ENCODE results near the gene USP12. TPM values are rescaled to one million over a fixed set of nuclear protein-coding genes. Genes with fewer than 3 reads are reported as not detected.
"Not testable (repeated sequence)": the region's sequence is repeated elsewhere in the genome, so short reads cannot be mapped to it uniquely, and the experiment has no call there.

Gene USP12
- total RNA-seq, 1 experiment from 2014 or later = 26.1 TPM

DNA sequence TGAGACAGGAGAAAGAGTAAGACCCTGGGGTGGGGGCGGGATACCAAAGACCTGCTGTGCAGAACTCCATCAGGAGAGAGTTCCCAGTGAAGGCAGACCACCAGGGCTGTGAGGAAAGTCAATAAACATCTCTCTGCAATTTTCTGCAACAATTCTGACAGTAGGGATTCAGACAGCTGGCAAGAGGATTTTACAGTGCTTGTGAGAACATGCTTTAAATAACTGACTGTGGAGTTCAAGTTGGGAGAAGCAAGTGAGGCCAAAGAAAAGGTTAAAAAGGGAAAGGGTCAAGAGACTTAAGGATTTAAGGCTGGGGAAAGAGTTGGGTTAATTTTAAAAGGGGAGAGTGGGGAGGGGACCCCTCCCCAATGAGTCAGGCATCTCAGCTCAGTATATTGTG is 98.4 kb downstream of the USP12 start:
- peaks cover 28% of the 10 kb centered on the region for H3K4me1 Mint-ChIP-seq
- no peak for DNase-seq (ENCODE audit: low spot score)
- TF ChIP-seq ZSCAN18 (CRISPR knock-in tag; IDR thresholded peaks at IDR 0.05) (no peak), ZNF138 (CRISPR knock-in tag; conservative IDR thresholded peaks at IDR 0.05) (no peak), IRF2 (CRISPR knock-in tag; IDR thresholded peaks at IDR 0.05; ENCODE audit: borderline replicate concordance, low read depth) (no peak), ARID4B (CRISPR knock-in tag; IDR thresholded peaks at IDR 0.05; ENCODE audit: borderline replicate concordance) (no peak)
- ATAC-seq = no peak; the same call in 1 of the 2 replicates
- peaks cover 4% of the 10 kb centered on the region for H3K9me3 Mint-ChIP-seq
- H3K36me3 Mint-ChIP-seq = peaks cover 17% of the 10 kb centered on the region
- H3K27me3 Mint-ChIP-seq (ENCODE audit: low read depth) = no peaks in the 10 kb centered on the region
- peak overlapping the region; percentile 78 for H3K27ac Mint-ChIP-seq
- POLR2A ChIA-PET = interaction anchor here (0.6 kb wide), 1 partner anchor 67 kb away, joined by 3 read pairs; no protein-coding TSS in a partner anchor
- no peak overlapping the region for H3K4me3 Mint-ChIP-seq
- CTCF ChIA-PET = no interaction called here

DNA sequence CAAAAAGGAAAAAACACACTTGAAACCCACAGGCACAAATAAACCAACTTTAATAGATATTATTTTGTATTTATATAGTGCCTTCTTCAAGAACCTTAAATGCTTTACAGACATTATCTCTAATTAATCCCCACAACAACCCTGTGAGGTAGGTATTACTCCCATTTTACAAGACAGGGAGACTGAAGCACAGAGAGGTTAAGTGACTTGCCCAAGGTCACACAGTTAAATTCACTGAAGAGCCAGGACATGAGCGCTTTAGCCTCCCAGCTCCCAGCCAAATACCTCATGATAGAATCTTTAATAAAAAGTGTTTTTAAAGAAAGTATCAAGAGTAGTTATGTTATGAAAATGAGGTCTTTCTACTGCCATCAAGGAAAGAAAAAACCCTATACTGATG is 105.5 kb downstream of the USP12 start:
- H3K27me3 Mint-ChIP-seq (ENCODE audit: low read depth); H3K4me3 Mint-ChIP-seq; H3K27ac Mint-ChIP-seq; POLR2A ChIA-PET; H3K4me1 Mint-ChIP-seq; ATAC-seq; DNase-seq (ENCODE audit: low spot score): not testable (repeated sequence)
- Mint-ChIP-seq H3K9me3 (peaks cover 11% of the 10 kb centered on the region), H3K36me3 (peaks cover 14% of the 10 kb centered on the region)
- CTCF ChIA-PET = interaction anchor here (0.6 kb wide), 1 partner anchor 174 kb away, joined by 3 read pairs; no protein-coding TSS in a partner anchor

DNA sequence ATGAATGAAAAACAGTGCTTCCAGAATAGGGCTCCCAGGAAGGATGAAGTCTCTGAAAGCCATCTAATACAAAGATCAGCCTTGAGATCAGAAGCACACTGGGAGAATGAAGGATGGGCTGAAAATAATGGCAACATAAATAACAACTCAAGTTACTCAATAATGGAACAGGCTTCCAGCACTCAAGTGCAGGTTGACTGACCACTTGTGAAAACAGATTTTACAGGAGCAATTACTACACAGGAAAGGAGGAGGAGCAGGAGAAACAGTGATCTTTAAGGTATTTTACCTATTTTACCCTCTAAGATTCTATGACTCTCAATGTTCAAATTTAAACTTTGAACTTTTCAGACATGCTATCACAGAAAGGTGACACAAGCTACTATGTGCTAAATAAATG is 106.0 kb downstream of the USP12 start:
- Mint-ChIP-seq H3K27ac (peak overlapping the region; percentile 89), H3K4me1 (peaks cover 8% of the 10 kb centered on the region), H3K9me3 (peaks cover 11% of the 10 kb centered on the region), H3K36me3 (peaks cover 14% of the 10 kb centered on the region), H3K27me3 (ENCODE audit: low read depth) (no peaks in the 10 kb centered on the region), H3K4me3 (no peak overlapping the region)
- no peak for TF ChIP-seq USF2 (CRISPR knock-in tag; IDR thresholded peaks at IDR 0.05)
- no peak for TF ChIP-seq ZNF416 (CRISPR knock-in tag; IDR thresholded peaks at IDR 0.05)
- no peak for TF ChIP-seq GRHL2 (CRISPR knock-in tag; IDR thresholded peaks at IDR 0.05; ENCODE audit: insufficient replicate concordance, severe bottlenecking)
- TF ChIP-seq ZNF317 (CRISPR knock-in tag; IDR thresholded peaks at IDR 0.05; ENCODE audit: borderline replicate concordance, low read depth) = no peak
- TF ChIP-seq FOXK1 (CRISPR knock-in tag; IDR thresholded peaks at IDR 0.05) = no peak
- no peak for TF ChIP-seq GTF2I (CRISPR knock-in tag; conservative IDR thresholded peaks at IDR 0.05)
- no peak for TF ChIP-seq ZNF671 (CRISPR knock-in tag; IDR thresholded peaks at IDR 0.05)
- TF ChIP-seq TEAD4 (CRISPR knock-in tag; IDR thresholded peaks at IDR 0.05) = no peak
- TF ChIP-seq, protein P1, sequence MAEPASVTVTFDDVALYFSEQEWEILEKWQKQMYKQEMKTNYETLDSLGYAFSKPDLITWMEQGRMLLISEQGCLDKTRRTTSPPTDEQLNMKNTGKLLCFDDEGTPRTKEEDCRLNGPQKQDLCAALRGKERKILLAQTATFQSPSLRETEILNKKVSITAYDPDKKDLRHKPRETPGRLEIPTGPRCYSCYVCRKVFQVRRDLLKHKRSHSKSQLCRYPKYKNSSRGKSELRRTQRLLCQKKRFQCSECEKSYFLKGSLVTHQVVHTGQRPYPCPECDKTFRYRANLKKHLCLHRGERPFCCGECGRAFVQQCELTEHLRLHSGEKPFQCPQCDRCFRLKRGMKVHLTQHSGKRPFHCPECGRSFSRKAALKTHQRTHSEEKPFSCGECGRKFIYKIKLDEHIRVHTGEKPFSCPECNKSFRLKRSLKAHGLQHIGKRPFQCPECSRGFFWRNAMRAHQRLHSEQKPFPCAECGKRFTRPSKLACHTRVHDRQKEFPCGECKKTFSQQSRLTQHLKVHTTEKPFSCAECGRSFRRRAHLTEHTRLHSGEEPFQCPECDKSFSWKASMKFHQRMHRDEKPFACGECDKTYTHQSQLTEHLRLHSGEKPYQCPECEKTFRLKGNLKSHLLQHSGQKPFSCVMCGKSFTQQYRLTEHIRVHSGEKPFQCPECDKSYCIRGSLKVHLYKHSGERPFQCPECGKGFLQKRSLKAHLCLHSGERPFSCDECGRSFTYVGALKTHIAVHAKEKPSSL (CRISPR knock-in tag; conservative IDR thresholded peaks at IDR 0.05) = no peak
- TF ChIP-seq, protein P2, sequence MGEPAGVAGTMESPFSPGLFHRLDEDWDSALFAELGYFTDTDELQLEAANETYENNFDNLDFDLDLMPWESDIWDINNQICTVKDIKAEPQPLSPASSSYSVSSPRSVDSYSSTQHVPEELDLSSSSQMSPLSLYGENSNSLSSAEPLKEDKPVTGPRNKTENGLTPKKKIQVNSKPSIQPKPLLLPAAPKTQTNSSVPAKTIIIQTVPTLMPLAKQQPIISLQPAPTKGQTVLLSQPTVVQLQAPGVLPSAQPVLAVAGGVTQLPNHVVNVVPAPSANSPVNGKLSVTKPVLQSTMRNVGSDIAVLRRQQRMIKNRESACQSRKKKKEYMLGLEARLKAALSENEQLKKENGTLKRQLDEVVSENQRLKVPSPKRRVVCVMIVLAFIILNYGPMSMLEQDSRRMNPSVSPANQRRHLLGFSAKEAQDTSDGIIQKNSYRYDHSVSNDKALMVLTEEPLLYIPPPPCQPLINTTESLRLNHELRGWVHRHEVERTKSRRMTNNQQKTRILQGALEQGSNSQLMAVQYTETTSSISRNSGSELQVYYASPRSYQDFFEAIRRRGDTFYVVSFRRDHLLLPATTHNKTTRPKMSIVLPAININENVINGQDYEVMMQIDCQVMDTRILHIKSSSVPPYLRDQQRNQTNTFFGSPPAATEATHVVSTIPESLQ (CRISPR knock-in tag; IDR thresholded peaks at IDR 0.05) = no peak
- TF ChIP-seq MLX (CRISPR knock-in tag; IDR thresholded peaks at IDR 0.05) = no peak
- no peak for TF ChIP-seq ARID4B (CRISPR knock-in tag; IDR thresholded peaks at IDR 0.05; ENCODE audit: borderline replicate concordance)
- no peak for ATAC-seq
- ChIA-PET CTCF (interaction anchor here (0.6 kb wide), 1 partner anchor 174 kb away, joined by 3 read pairs; no protein-coding TSS in a partner anchor), POLR2A (no interaction called here)
- no peak for DNase-seq (ENCODE audit: low spot score)
